NCI-H510A (cell line): Measurements from ENCODE around the gene MYBPH.

Experiments used
- DNase-seq: peaks from one replicate; lab custom pipeline; 2025; lab: John Stamatoyannopoulos, UW

Gene MYBPH

GRCh38 chr1:203178821-203179666 is 3.4 kb upstream of the MYBPH start:
- no peak for DNase-seq

GRCh38 chr1:203178083-203178482 is 2.5 kb upstream of the MYBPH start:
- no peak for DNase-seq

- no peak for DNase-seq
Observed at GRCh38 chr1:203177470-203178039, 1.9 kb upstream of the MYBPH start.

- DNase-seq, result no peak
Observed at GRCh38 chr1:203177036-203177405, 1.4 kb upstream of the MYBPH start.

GRCh38 chr1:203176273-203177035 is 828 bp upstream of the MYBPH start:
- DNase-seq, result no peak

- DNase-seq, result no peak
Observed at GRCh38 chr1:203175827-203176241, 208 bp upstream of the MYBPH start.

- no peak for DNase-seq
Observed at GRCh38 chr1:203174324-203174985, 1.2 kb downstream of the MYBPH start.

GRCh38 chr1:203173566-203173965 is 2.1 kb downstream of the MYBPH start:
- no peak for DNase-seq

GRCh38 chr1:203173011-203173555 is 2.5 kb downstream of the MYBPH start:
- DNase-seq, result no peak

- no peak for DNase-seq
Observed at GRCh38 chr1:203172184-203173010, 3.2 kb downstream of the MYBPH start.

GRCh38 chr1:203171341-203172183 is 4.1 kb downstream of the MYBPH start:
- no peak for DNase-seq

GRCh38 chr1:203170625-203171330 is 4.8 kb downstream of the MYBPH start:
- DNase-seq, result no peak

- DNase-seq, result no peak
Observed at GRCh38 chr1:203169770-203170520, 5.7 kb downstream of the MYBPH start.

GRCh38 chr1:203168991-203169390 is 6.6 kb downstream of the MYBPH start:
- no peak for DNase-seq

GRCh38 chr1:203168256-203168786 is 7.3 kb downstream of the MYBPH start:
- DNase-seq, result no peak

GRCh38 chr1:203167913-203168200 is 7.8 kb downstream of the MYBPH start:
- no peak for DNase-seq

- DNase-seq, result no peak
Observed at GRCh38 chr1:203167026-203167912, 8.4 kb downstream of the MYBPH start.
